ENCODE measurements around the gene TMEM135. TPM values are rescaled to one million over a fixed set of nuclear protein-coding genes. Genes with fewer than 3 reads are reported as not detected.

The TMEM135 gene
- total RNA-seq, 2 experiments from 2014 or later, result 14.1 to 15.6 TPM

DNA sequence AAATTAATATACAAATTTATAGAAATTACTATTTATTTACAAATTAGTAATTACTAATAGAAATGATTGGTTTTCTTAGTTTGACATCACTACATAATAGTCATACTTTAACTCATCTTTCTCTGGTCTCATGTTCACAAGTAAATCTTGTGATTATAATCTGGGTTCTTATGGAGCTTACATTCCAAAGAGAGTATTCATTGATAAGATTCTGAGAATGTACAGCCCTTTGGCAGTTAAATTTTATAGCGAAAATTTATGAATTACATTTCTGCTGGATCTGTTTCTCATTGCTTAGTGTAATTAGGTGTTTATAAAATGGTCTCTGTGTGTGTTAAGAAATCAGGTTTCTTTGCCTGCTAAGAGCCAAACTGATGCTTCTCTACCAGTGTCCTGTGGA is 175.2 kb downstream of the TMEM135 start:
- Histone ChIP-seq H3K4me3 (ENCODE audit: low read length) (no peak overlapping the region), H3K4me1 (ENCODE audit: insufficient read depth, low read length) (no peaks in the 10 kb centered on the region), H3K9me3 (ENCODE audit: control insufficient read depth in 1 of 2, insufficient read depth in 1 of 2, low read length in 2 of 2) (no peaks in the 10 kb centered on the region), H3K36me3 (ENCODE audit: insufficient read depth, low read length) (no peaks in the 10 kb centered on the region), H3K27me3 (ENCODE audit: control insufficient read depth in 1 of 2, insufficient read depth in 2 of 2, low read length in 2 of 2) (no peaks in the 10 kb centered on the region), H3K27ac (ENCODE audit: low read depth in 1 of 2, low read length in 2 of 2) (no peak overlapping the region)
- ATAC-seq (ENCODE audit: poor library complexity) (no peak), DNase-seq (no peak)
- no peaks in the 10 kb centered on the region for H3K27me3 Mint-ChIP-seq
- intact Hi-C loops (cut with DNase I, micrococcal nuclease), result no loop called here
- H3K27ac Mint-ChIP-seq, result no peak overlapping the region
- H3K36me3 Mint-ChIP-seq (ENCODE audit: low read depth), result peaks cover 9% of the 10 kb centered on the region
- H3K4me3 Mint-ChIP-seq, result no peak overlapping the region
- ChIA-PET CTCF (interaction anchor here (0.8 kb wide), 1 partner anchor 9 kb away, joined by 3 read pairs; no protein-coding TSS in a partner anchor), POLR2A (no interaction called here)
- peaks cover 8% of the 10 kb centered on the region for H3K9me3 Mint-ChIP-seq
- H3K4me1 Mint-ChIP-seq (ENCODE audit: low read depth), result peaks cover 9% of the 10 kb centered on the region
- TF ChIP-seq, protein P1, sequence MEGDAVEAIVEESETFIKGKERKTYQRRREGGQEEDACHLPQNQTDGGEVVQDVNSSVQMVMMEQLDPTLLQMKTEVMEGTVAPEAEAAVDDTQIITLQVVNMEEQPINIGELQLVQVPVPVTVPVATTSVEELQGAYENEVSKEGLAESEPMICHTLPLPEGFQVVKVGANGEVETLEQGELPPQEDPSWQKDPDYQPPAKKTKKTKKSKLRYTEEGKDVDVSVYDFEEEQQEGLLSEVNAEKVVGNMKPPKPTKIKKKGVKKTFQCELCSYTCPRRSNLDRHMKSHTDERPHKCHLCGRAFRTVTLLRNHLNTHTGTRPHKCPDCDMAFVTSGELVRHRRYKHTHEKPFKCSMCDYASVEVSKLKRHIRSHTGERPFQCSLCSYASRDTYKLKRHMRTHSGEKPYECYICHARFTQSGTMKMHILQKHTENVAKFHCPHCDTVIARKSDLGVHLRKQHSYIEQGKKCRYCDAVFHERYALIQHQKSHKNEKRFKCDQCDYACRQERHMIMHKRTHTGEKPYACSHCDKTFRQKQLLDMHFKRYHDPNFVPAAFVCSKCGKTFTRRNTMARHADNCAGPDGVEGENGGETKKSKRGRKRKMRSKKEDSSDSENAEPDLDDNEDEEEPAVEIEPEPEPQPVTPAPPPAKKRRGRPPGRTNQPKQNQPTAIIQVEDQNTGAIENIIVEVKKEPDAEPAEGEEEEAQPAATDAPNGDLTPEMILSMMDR (IDR thresholded peaks at IDR 0.05), result no peak

DNA sequence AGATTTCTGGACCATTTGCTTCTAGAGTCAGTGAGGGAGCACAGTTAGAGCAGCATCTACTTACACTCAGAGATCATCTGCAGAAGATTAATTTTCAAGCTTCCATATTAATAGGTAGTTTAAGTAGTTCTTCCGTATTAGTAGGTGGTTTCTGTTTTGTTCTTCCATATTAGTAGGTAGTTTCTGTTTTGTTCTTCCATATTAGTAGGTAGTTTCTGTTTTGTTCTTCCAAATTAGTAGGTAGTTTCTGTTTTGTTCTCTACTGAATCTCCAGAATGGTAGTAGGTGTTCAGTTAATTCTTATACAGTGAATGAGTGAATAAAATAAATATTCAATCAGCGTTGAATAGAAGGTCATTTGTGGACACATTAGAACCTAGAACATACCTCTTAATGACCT is 175.7 kb downstream of the TMEM135 start:
- no peaks in the 10 kb centered on the region for H3K36me3 ChIP-seq (ENCODE audit: insufficient read depth, low read length)
- ATAC-seq (ENCODE audit: poor library complexity) (no peak), DNase-seq (peak in 1 of 14 experiments; percentile 29)
- no peaks in the 10 kb centered on the region for H3K27me3 Mint-ChIP-seq
- no peak overlapping the region for H3K4me3 ChIP-seq (ENCODE audit: low read length)
- H3K4me1 ChIP-seq (ENCODE audit: insufficient read depth, low read length), result no peaks in the 10 kb centered on the region
- peaks cover 5% of the 10 kb centered on the region for H3K36me3 Mint-ChIP-seq (ENCODE audit: low read depth)
- no peak overlapping the region for H3K27ac ChIP-seq (ENCODE audit: low read depth in 1 of 2, low read length in 2 of 2)
- no peaks in the 10 kb centered on the region for H3K27me3 ChIP-seq (ENCODE audit: control insufficient read depth in 1 of 2, insufficient read depth in 2 of 2, low read length in 2 of 2)
- peaks cover 4% of the 10 kb centered on the region for H3K9me3 Mint-ChIP-seq
- no peak overlapping the region for H3K4me3 Mint-ChIP-seq
- POLR2A ChIA-PET, result no interaction called here
- peaks cover 9% of the 10 kb centered on the region for H3K4me1 Mint-ChIP-seq (ENCODE audit: low read depth)
- intact Hi-C loops (cut with DNase I, micrococcal nuclease), result no loop called here
- H3K9me3 ChIP-seq (ENCODE audit: control insufficient read depth in 1 of 2, insufficient read depth in 1 of 2, low read length in 2 of 2), result no peaks in the 10 kb centered on the region
- no peak overlapping the region for H3K27ac Mint-ChIP-seq
- CTCF ChIA-PET, result interaction anchor here (0.8 kb wide), 1 partner anchor 9 kb away, joined by 3 read pairs; no protein-coding TSS in a partner anchor
- TF ChIP-seq, protein P1 (IDR thresholded peaks at IDR 0.05), result no peak

DNA sequence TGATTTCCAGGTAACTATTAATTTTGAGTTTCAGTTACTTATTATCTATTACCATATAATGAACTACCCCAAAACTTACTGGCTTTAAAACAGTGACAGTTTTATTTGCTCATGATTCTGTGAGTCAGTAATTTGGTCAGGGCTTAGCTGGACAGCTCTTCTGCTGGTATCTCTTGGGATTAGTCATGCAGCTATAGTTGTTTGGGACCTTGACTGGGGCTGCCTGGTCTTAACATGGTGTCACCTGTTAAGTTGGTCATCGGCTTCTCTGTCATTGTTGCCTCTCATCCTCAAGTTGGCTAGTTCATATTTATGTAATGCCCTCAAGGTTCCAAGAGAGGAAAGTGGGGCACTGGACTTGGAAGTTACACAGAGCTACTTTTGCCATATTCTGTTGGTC is 177.5 kb downstream of the TMEM135 start:
- ATAC-seq (ENCODE audit: poor library complexity) (no peak), DNase-seq (no peak)
- Histone ChIP-seq H3K27me3 (ENCODE audit: control insufficient read depth in 1 of 2, insufficient read depth in 2 of 2, low read length in 2 of 2) (no peaks in the 10 kb centered on the region), H3K9me3 (ENCODE audit: control insufficient read depth in 1 of 2, insufficient read depth in 1 of 2, low read length in 2 of 2) (no peaks in the 10 kb centered on the region), H3K4me1 (ENCODE audit: insufficient read depth, low read length) (no peaks in the 10 kb centered on the region), H3K36me3 (ENCODE audit: insufficient read depth, low read length) (no peaks in the 10 kb centered on the region), H3K4me3 (ENCODE audit: low read length) (no peak overlapping the region), H3K27ac (ENCODE audit: low read depth in 1 of 2, low read length in 2 of 2) (no peak overlapping the region)
- CTCF ChIA-PET, result no interaction called here
- intact Hi-C loops (cut with DNase I, micrococcal nuclease), result no loop called here
- Mint-ChIP-seq H3K4me3 (no peak overlapping the region), H3K27me3 (no peaks in the 10 kb centered on the region), H3K27ac (no peak overlapping the region), H3K36me3 (ENCODE audit: low read depth) (no peaks in the 10 kb centered on the region), H3K9me3 (peaks cover 2% of the 10 kb centered on the region), H3K4me1 (ENCODE audit: low read depth) (peaks cover 9% of the 10 kb centered on the region)
- TF ChIP-seq, protein P1 (IDR thresholded peaks at IDR 0.05), result no peak
- POLR2A ChIA-PET, result no interaction called here
